Measurements from ENCODE around the gene HM13.

The HM13 gene

GRCh38 chr20:31565699-31566318 is 51.6 kb downstream of the HM13 start:
- no peaks in the 10 kb centered on the region for H3K79me2 ChIP-seq (ENCODE audit: insufficient read depth, low read length)
- no peak overlapping the region for H3K9ac ChIP-seq (ENCODE audit: low read depth, low read length, poor library complexity, severe bottlenecking)
- no peak overlapping the region for H3K4me3 ChIP-seq (ENCODE audit: low read length, poor library complexity, severe bottlenecking)
- H3K4me1 ChIP-seq (ENCODE audit: insufficient read depth, low read length, poor library complexity, severe bottlenecking): no peaks in the 10 kb centered on the region
- H3K36me3 ChIP-seq (ENCODE audit: insufficient read depth, low read length): peaks cover 74% of the 10 kb centered on the region; the same call in 1 of the 2 replicates
- TF ChIP-seq EZH2phosphoT487 (IDR thresholded peaks at IDR 0.05; ENCODE audit: borderline replicate concordance): no peak
- TF ChIP-seq, protein P1, sequence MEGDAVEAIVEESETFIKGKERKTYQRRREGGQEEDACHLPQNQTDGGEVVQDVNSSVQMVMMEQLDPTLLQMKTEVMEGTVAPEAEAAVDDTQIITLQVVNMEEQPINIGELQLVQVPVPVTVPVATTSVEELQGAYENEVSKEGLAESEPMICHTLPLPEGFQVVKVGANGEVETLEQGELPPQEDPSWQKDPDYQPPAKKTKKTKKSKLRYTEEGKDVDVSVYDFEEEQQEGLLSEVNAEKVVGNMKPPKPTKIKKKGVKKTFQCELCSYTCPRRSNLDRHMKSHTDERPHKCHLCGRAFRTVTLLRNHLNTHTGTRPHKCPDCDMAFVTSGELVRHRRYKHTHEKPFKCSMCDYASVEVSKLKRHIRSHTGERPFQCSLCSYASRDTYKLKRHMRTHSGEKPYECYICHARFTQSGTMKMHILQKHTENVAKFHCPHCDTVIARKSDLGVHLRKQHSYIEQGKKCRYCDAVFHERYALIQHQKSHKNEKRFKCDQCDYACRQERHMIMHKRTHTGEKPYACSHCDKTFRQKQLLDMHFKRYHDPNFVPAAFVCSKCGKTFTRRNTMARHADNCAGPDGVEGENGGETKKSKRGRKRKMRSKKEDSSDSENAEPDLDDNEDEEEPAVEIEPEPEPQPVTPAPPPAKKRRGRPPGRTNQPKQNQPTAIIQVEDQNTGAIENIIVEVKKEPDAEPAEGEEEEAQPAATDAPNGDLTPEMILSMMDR (conservative IDR thresholded peaks at IDR 0.05; ENCODE audit: low read length): no peak
- H2AFZ ChIP-seq (ENCODE audit: low read length): no peak overlapping the region
- no peaks in the 10 kb centered on the region for H4K20me1 ChIP-seq (ENCODE audit: insufficient read depth, low read length, poor library complexity, severe bottlenecking)
- H3K9me2 ChIP-seq (replicated peaks; ENCODE audit: low read depth, low read length): no peaks in the 10 kb centered on the region
- no peaks in the 10 kb centered on the region for H3F3A ChIP-seq (ENCODE audit: low read depth)
- H3K9me3 ChIP-seq (ENCODE audit: insufficient read depth, low read depth, low read length): no peaks in the 10 kb centered on the region
- H3K27me3 ChIP-seq (ENCODE audit: insufficient read depth, low read length, poor library complexity, severe bottlenecking): no peaks in the 10 kb centered on the region
- no peak overlapping the region for H3K4me2 ChIP-seq (ENCODE audit: low read depth, low read length, poor library complexity, severe bottlenecking)

DNA sequence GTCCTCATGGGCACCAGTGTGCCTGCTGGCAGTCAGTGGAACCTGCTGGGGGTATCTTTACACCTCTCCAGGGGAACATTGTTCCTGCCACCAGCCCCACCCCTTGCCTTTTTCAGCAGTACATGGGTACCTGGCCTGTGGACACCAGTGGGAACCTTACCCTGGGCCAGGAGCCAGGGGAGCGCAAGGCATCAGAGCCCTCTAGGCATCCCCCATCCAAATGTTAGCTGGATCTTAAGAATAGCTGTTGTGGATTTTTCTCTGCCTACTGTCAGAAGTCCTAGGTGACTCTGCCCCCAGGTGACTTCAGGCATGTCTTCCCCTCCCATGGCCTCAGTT is 52.0 kb downstream of the HM13 start:
- Histone ChIP-seq H3K9ac (ENCODE audit: low read depth, low read length, poor library complexity, severe bottlenecking) (no peak overlapping the region), H3K79me2 (ENCODE audit: insufficient read depth, low read length) (no peaks in the 10 kb centered on the region), H4K20me1 (ENCODE audit: insufficient read depth, low read length, poor library complexity, severe bottlenecking) (no peaks in the 10 kb centered on the region), H3F3A (ENCODE audit: low read depth) (no peaks in the 10 kb centered on the region), H3K9me3 (ENCODE audit: insufficient read depth, low read depth, low read length) (no peaks in the 10 kb centered on the region), H3K9me2 (replicated peaks; ENCODE audit: low read depth, low read length) (no peaks in the 10 kb centered on the region), H3K4me1 (ENCODE audit: insufficient read depth, low read length, poor library complexity, severe bottlenecking) (no peaks in the 10 kb centered on the region), H3K4me2 (ENCODE audit: low read depth, low read length, poor library complexity, severe bottlenecking) (no peak overlapping the region), H3K36me3 (ENCODE audit: insufficient read depth, low read length) (peaks cover 69% of the 10 kb centered on the region; the same call in 1 of the 2 replicates), H2AFZ (ENCODE audit: low read length) (no peak overlapping the region), H3K4me3 (ENCODE audit: low read length, poor library complexity, severe bottlenecking) (no peak overlapping the region), H3K27me3 (ENCODE audit: insufficient read depth, low read length, poor library complexity, severe bottlenecking) (no peaks in the 10 kb centered on the region)
- TF ChIP-seq, protein P1 (conservative IDR thresholded peaks at IDR 0.05; ENCODE audit: low read length): no peak

DNA sequence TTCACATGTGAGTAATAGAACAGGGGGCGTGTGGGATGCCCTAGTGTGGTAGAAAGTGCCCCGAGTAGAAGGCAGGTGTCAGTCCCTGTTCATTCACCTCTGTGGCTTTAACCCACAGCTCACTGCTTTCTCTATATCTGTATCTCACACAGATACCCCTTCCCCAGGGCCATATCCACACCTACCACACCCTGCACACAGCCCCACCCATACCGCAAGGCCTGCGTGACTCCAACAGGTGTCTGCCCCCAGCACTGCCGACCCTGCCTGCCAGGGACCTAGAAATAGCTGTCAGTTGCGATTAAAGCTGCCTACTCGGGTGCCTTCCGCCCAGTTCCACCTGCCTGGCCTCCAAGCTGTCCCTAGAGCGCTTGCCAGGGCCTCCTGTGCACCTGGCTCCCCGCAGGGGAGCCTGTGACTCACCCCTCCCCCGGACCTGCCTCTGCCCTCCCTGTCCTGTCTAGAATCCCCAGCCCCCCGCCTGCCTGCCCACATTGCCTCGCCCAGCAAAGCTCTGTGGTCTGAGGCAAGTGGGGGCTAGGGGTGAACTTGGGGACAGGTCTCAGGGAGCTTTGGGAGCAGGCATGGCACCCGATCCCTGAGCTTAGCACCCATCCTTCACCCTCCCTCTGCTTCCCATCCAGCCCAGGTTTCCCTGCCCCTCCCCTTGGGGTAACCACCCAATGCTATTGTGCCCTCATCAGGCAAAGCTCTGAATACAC is 52.6 kb downstream of the HM13 start:
- Histone ChIP-seq H3K9me2 (replicated peaks; ENCODE audit: low read depth, low read length) (no peaks in the 10 kb centered on the region), H4K20me1 (ENCODE audit: insufficient read depth, low read length, poor library complexity, severe bottlenecking) (no peaks in the 10 kb centered on the region), H3K36me3 (ENCODE audit: insufficient read depth, low read length) (peaks cover 64% of the 10 kb centered on the region; the same call in 1 of the 2 replicates), H3K9me3 (ENCODE audit: insufficient read depth, low read depth, low read length) (no peaks in the 10 kb centered on the region), H3K4me2 (ENCODE audit: low read depth, low read length, poor library complexity, severe bottlenecking) (no peak overlapping the region), H3K79me2 (ENCODE audit: insufficient read depth, low read length) (no peaks in the 10 kb centered on the region), H3K4me3 (ENCODE audit: low read length, poor library complexity, severe bottlenecking) (no peak overlapping the region), H3K9ac (ENCODE audit: low read depth, low read length, poor library complexity, severe bottlenecking) (no peak overlapping the region), H3K27me3 (ENCODE audit: insufficient read depth, low read length, poor library complexity, severe bottlenecking) (no peaks in the 10 kb centered on the region), H3K4me1 (ENCODE audit: insufficient read depth, low read length, poor library complexity, severe bottlenecking) (no peaks in the 10 kb centered on the region), H2AFZ (ENCODE audit: low read length) (no peak overlapping the region), H3F3A (ENCODE audit: low read depth) (no peaks in the 10 kb centered on the region)
- TF ChIP-seq, protein P1 (conservative IDR thresholded peaks at IDR 0.05; ENCODE audit: low read length): no peak
- TF ChIP-seq EZH2phosphoT487 (IDR thresholded peaks at IDR 0.05; ENCODE audit: borderline replicate concordance): no peak

All from Loucy (cell line).